GM18951 (cell line): Measurements from ENCODE around the gene SLC38A8.

Experiments used
- POLR2A ChIP-seq: IDR thresholded peaks from 4 replicates; pipeline ENCODE4 v1.6.1; 2011; ENCODE audit warnings: mild to moderate bottlenecking; ENCODE audit not compliant: insufficient read length, insufficient read depth; ENCODE audit errors: extremely low read depth
- in situ Hi-C: fragments of 300-500 bp; cut with MboI; formaldehyde crosslinking; loops from one replicate; pipeline ENCODE4 v1.12.0; 2022; ENCODE audit warnings: low sequenced_read_pairs, mixed read lengths, inconsistent platforms; ENCODE audit not compliant: unreplicated experiment

SLC38A8 gene

GRCh38 chr16:84062734-84063640 lies 20.4 kb upstream of the SLC38A8 start:
- no peak for TF ChIP-seq POLR2A
- in situ Hi-C loops = no loop called here

- no peak for TF ChIP-seq POLR2A
These were observed 18.7 kb upstream of the SLC38A8 start for GRCh38 chr16:84061236-84061819.

GRCh38 chr16:84059946-84060901 lies 17.6 kb upstream of the SLC38A8 start:
- no peak for TF ChIP-seq POLR2A
- in situ Hi-C loops = no loop called here

More at GRCh38 chr16:84061236-84061819, 18.7 kb upstream of the SLC38A8 start:
- in situ Hi-C loops = no loop called here

- TF ChIP-seq POLR2A = no peak
- in situ Hi-C loops = no loop called here
These were observed 16.5 kb upstream of the SLC38A8 start for GRCh38 chr16:84059111-84059510.

- TF ChIP-seq POLR2A = no peak
- in situ Hi-C loops = no loop called here
These were observed 16.1 kb upstream of the SLC38A8 start for GRCh38 chr16:84058664-84059063.

GRCh38 chr16:84058211-84058610 lies 15.6 kb upstream of the SLC38A8 start:
- in situ Hi-C loops = no loop called here

GRCh38 chr16:84056933-84057332 lies 14.3 kb upstream of the SLC38A8 start:
- TF ChIP-seq POLR2A = no peak
- in situ Hi-C loops = no loop called here

More at GRCh38 chr16:84058211-84058610, 15.6 kb upstream of the SLC38A8 start:
- TF ChIP-seq POLR2A = no peak

- in situ Hi-C loops = no loop called here
- no peak for TF ChIP-seq POLR2A
These were observed 13.4 kb upstream of the SLC38A8 start for GRCh38 chr16:84055801-84056634.

- TF ChIP-seq POLR2A = no peak
- in situ Hi-C loops = no loop called here
These were observed 12.8 kb upstream of the SLC38A8 start for GRCh38 chr16:84055366-84055765.

- TF ChIP-seq POLR2A = no peak
- in situ Hi-C loops = no loop called here
These were observed 12.3 kb upstream of the SLC38A8 start for GRCh38 chr16:84054916-84055315.

- no peak for TF ChIP-seq POLR2A
- in situ Hi-C loops = no loop called here
These were observed 11.7 kb upstream of the SLC38A8 start for GRCh38 chr16:84054271-84054670.

GRCh38 chr16:84053237-84053636 lies 10.6 kb upstream of the SLC38A8 start:
- in situ Hi-C loops = no loop called here
- TF ChIP-seq POLR2A = no peak
